Measurements from ENCODE around the gene KRT75.

DNA sequence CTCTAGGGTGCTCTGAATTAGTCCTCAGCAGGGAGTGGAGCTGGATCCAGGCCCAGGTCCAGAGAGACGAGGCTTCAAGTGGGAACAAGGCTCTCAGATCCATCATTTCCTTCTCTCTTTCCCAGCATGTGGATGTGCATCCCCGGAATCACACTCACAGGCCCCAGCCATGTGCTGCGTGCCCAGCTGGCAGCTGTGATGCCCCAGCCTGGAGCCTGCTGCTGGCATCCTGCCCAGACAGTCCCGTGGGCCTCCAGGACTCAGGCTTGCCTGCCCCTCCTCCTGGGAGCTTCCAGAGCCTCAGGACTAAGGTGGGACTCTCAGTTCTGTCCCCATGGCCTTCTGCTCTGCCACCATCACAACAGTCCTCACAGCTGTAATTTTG lies 42.6 kb downstream of the KRT75 start:
- TF ChIP-seq, protein P1, sequence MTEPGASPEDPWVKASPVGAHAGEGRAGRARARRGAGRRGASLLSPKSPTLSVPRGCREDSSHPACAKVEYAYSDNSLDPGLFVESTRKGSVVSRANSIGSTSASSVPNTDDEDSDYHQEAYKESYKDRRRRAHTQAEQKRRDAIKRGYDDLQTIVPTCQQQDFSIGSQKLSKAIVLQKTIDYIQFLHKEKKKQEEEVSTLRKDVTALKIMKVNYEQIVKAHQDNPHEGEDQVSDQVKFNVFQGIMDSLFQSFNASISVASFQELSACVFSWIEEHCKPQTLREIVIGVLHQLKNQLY (CRISPR knock-in tag; IDR thresholded peaks at IDR 0.05) = no peak
- TF ChIP-seq ESRRA (CRISPR knock-in tag; IDR thresholded peaks at IDR 0.05; ENCODE audit: borderline replicate concordance) = no peak
- TF ChIP-seq, protein P2, sequence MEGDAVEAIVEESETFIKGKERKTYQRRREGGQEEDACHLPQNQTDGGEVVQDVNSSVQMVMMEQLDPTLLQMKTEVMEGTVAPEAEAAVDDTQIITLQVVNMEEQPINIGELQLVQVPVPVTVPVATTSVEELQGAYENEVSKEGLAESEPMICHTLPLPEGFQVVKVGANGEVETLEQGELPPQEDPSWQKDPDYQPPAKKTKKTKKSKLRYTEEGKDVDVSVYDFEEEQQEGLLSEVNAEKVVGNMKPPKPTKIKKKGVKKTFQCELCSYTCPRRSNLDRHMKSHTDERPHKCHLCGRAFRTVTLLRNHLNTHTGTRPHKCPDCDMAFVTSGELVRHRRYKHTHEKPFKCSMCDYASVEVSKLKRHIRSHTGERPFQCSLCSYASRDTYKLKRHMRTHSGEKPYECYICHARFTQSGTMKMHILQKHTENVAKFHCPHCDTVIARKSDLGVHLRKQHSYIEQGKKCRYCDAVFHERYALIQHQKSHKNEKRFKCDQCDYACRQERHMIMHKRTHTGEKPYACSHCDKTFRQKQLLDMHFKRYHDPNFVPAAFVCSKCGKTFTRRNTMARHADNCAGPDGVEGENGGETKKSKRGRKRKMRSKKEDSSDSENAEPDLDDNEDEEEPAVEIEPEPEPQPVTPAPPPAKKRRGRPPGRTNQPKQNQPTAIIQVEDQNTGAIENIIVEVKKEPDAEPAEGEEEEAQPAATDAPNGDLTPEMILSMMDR (IDR thresholded peaks at IDR 0.05) = no peak
- TF ChIP-seq, protein P3, sequence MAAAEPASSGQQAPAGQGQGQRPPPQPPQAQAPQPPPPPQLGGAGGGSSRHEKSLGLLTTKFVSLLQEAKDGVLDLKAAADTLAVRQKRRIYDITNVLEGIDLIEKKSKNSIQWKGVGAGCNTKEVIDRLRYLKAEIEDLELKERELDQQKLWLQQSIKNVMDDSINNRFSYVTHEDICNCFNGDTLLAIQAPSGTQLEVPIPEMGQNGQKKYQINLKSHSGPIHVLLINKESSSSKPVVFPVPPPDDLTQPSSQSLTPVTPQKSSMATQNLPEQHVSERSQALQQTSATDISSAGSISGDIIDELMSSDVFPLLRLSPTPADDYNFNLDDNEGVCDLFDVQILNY (CRISPR knock-in tag; IDR thresholded peaks at IDR 0.05) = no peak
- TF ChIP-seq, protein P4, sequence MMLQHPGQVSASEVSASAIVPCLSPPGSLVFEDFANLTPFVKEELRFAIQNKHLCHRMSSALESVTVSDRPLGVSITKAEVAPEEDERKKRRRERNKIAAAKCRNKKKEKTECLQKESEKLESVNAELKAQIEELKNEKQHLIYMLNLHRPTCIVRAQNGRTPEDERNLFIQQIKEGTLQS (CRISPR knock-in tag; conservative IDR thresholded peaks at IDR 0.05) = no peak
- TF ChIP-seq, protein P5, sequence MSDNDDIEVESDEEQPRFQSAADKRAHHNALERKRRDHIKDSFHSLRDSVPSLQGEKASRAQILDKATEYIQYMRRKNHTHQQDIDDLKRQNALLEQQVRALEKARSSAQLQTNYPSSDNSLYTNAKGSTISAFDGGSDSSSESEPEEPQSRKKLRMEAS (CRISPR knock-in tag; IDR thresholded peaks at IDR 0.05) = no peak
- no peak for TF ChIP-seq SP1 (CRISPR knock-in tag; conservative IDR thresholded peaks at IDR 0.05)
- TF ChIP-seq, protein P6, sequence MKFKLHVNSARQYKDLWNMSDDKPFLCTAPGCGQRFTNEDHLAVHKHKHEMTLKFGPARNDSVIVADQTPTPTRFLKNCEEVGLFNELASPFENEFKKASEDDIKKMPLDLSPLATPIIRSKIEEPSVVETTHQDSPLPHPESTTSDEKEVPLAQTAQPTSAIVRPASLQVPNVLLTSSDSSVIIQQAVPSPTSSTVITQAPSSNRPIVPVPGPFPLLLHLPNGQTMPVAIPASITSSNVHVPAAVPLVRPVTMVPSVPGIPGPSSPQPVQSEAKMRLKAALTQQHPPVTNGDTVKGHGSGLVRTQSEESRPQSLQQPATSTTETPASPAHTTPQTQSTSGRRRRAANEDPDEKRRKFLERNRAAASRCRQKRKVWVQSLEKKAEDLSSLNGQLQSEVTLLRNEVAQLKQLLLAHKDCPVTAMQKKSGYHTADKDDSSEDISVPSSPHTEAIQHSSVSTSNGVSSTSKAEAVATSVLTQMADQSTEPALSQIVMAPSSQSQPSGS (CRISPR knock-in tag; IDR thresholded peaks at IDR 0.05; ENCODE audit: borderline replicate concordance, low read depth) = no peak
